Measurements from ENCODE around the gene GNB1.

DNA sequence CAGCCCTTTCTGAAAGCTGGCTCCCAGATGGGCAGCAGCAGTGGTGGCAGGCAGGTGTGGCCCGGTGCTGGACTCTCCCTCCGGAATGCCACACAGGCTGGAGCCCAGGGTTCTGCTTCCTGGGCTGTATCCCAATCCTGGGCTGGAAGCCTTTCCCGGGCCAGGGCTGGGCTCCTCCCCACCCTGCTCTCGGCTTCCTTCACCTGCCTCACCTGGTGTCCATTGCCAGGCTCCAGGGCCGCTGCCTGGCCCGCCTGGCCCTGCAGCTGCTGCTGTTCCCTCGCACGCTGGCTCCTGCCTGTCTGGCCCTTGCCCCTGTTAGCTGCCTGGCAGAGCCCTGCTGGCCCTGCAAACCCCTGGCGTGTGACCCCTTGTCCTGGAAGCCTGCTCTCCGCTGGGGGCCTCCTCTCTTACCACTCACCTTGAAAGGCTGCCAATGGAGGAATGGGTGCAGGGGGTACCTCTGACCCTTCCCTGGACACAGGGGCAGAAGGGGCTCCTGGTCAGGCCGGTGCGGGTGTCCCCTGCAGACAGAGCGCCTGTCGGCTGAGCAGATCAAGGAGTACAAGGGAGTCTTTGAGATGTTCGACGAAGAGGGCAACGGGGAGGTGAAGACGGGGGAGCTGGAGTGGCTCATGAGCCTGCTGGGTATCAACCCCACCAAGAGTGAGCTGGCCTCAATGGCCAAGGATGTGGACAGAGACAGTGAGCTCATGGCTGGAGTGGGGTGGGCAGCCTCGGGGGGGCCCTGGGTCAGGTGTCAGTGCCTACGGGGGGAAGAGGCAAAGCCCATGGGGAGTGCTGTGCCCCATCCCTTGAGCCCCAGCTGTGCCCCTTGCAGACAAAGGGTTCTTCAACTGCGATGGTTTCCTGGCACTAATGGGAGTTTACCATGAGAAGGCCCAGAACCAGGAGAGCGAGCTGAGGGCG is 25.3 kb upstream of the GNB1 start:
- no peak for TF ChIP-seq RAD21 (IDR thresholded peaks at IDR 0.05; ENCODE audit: low read length)
- TF ChIP-seq CEBPB (IDR thresholded peaks at IDR 0.05; ENCODE audit: low read depth, low read length): no peak
- TF ChIP-seq, protein P1, sequence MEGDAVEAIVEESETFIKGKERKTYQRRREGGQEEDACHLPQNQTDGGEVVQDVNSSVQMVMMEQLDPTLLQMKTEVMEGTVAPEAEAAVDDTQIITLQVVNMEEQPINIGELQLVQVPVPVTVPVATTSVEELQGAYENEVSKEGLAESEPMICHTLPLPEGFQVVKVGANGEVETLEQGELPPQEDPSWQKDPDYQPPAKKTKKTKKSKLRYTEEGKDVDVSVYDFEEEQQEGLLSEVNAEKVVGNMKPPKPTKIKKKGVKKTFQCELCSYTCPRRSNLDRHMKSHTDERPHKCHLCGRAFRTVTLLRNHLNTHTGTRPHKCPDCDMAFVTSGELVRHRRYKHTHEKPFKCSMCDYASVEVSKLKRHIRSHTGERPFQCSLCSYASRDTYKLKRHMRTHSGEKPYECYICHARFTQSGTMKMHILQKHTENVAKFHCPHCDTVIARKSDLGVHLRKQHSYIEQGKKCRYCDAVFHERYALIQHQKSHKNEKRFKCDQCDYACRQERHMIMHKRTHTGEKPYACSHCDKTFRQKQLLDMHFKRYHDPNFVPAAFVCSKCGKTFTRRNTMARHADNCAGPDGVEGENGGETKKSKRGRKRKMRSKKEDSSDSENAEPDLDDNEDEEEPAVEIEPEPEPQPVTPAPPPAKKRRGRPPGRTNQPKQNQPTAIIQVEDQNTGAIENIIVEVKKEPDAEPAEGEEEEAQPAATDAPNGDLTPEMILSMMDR (conservative IDR thresholded peaks at IDR 0.05; ENCODE audit: low read depth, low read length): no peak
- TF ChIP-seq POLR2A (IDR thresholded peaks at IDR 0.05; ENCODE audit: low read depth, low read length): no peak
- no peak for TF ChIP-seq MAZ (IDR thresholded peaks at IDR 0.05; ENCODE audit: borderline replicate concordance, low read depth, low read length)
- no peak for TF ChIP-seq MAFK (IDR thresholded peaks at IDR 0.05; ENCODE audit: low read depth, low read length)
- no peak for TF ChIP-seq SMC3 (IDR thresholded peaks at IDR 0.05; ENCODE audit: low read depth, low read length)
- no peak for TF ChIP-seq CHD1 (IDR thresholded peaks at IDR 0.05; ENCODE audit: low read depth, low read length)

Measured in IMR-90 (cell line).